Activated CD4-positive, alpha-beta T cell treated with anti-CD3 and anti-CD28 coated beads, Interleukin-2, Interleukin-6, amounts not matched to agents 100 ng/mL and 50 ng/mL, durations not matched to agents 16 hours and 8 hours (primary cell): ENCODE measurements around the gene FRMD6.

Source experiments
- DNase-seq: peaks from one replicate; pipeline ENCODE4 v3.0.0-alpha.2; 2020

FRMD6 gene

DNA sequence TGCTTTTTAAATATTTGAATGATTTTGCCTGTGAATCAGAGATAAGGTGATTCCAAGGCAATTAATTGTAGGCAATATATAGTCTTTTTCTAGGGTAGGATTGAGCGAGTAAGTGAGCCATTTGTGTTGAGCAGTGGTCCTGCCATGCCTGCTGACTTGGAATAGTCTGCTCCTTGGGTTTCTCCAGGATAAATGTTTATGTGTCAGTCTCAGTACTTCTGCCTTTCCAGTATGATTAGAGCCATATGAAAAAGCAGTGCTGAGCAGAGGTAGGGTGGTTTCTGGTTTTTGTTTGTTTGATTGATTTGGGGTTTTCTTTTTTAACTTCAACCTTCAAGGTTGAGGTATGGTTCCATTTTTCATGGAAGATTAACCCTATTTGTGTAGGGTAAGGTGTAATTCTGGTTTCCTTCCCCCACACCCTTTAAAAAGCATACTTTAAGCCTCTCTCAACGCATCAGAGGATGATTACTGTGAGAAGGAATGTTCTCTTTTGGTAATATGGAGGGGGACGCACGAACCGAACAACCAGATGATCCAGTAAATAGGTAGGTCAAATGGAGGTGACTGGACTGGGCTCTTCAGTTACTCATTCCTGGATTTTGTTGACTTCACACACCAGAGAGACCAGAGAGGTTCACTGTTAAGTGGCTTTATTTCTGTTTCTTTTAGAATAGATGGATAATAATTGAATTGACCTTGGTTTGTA lies 22.7 kb downstream of the FRMD6 start:
- DNase-seq, result no peak

DNA sequence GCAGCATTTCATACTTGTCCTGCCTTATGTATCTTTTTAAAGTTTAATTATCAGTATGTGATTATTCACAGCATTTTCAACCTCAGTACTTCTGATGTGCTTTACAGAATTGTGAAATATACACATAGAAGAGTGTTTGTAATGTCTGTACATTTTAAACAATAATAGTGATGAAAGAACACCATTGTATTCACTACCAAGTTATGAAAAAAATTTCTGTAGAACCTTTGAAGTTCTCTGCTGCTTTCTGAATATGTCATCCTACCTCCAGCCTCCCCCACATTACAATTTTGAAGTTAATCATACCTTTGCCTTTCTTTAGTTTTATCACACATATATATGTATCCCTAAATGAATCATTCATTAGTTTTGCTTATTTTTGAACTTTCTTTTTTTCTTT lies 24.8 kb downstream of the FRMD6 start:
- DNase-seq, result peak; percentile 39

DNA sequence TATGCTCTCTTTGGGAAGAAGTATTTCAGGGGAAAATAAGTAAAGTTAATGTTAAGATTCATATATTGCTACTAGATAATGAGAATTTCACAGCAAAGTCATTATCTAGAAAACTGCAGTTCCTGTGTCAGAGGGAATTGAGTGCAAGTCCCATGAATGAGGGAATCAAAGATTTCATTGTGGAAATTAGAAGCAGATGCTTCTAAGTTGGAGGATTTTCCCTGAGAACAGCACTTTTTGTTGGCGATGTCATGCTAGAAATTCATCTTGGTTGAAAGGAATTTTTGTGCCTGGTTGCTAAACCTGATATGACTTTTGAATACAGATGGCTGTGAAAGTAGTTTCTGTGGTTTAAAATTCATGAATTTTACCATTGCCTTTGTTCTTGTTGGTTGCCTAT lies 25.6 kb downstream of the FRMD6 start:
- no peak for DNase-seq

DNA sequence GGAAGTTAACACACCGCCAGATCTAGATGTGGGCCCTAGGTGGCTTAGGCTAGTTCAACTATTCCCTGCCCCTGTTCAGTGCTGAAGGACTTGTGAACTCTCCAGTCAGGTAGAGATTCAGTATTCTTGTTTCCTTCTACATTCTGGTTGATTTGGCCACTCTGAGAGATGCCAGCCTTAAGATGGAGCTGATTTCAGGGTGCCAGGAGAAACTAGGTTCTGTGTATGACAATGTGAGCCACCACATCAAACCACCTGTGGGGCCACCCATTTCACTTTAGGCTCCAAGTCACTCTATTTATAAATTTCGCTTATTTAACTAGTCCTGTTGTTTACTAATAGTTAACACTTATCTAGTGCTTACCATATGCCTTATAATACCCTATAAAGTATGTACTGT lies 26.0 kb downstream of the FRMD6 start:
- peak; percentile 17 for DNase-seq

DNA sequence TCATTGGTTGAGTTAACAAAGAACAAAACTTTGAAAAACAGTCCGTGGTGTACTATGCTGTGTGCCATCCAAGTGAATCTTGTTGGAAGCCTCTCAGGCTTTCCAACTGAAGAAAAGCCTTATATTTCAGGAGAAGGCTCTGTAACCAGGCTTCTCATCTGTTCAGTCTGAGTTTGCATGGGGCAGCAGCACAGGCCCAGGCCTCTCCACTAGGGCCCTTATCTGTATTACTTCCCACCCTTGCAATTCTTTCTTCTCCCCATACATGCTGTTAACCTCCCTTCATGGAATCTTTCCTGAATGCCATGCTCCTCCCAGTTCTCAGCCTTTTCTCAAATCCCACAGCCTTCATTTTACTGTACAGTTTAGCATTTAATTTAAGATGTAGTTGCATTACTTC lies 28.3 kb downstream of the FRMD6 start:
- DNase-seq, result no peak

DNA sequence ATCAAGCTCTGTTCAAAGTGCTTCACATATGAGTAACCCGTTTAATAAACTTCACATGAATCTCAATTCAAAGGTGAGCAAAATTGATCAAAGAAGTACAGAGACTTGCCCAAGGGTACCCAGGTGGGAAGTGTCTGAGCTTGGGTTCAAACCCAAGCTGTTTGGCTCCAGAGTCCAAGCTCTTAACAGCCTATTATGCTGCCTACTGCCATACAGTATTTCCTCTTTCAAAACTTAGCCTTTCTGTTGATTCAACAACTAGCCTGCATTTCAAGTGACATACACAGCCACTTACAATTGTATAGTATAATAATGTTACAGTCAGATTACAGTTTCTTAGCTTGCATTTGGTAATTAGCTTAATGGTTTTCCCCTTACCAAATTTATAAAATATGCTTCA lies 29.7 kb downstream of the FRMD6 start:
- DNase-seq, result no peak

DNA sequence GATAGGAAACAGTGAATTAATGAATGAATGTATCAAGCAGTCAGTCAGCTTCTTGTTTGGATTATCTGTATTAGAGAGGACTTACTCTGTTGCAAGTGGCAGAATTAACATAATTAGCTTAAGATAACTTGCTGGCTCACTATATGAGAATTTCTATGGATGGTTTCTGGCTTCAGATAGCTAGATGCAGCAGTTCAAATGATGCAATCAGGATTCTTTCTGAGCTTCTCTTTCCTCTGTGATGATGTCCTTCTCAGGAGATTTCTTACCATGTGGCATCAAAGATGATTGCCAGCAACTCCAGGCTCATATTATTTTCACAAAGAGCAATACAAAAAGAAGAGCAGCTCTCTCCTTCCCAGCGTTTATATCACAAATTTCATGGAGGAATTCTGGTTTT lies 30.7 kb downstream of the FRMD6 start:
- DNase-seq, result no peak

DNA sequence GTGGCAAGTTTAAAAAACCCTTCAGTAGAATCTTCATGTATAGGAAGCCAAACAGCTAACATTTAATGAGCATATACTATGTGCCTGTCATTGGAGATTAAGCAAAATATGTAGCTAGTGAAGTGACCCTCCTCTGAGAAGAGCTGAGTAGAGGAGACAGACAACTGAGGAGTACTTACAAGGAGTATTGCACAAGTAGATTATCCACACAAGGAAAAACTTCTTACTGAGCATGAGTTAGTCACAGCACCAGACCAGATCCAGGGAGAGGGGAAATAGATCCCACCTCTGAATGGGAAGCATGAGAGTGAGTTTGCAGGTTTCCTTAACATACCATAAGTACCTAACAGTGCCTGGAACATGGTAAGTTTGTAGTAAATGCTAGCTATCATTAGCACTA lies 33.0 kb downstream of the FRMD6 start:
- no peak for DNase-seq

DNA sequence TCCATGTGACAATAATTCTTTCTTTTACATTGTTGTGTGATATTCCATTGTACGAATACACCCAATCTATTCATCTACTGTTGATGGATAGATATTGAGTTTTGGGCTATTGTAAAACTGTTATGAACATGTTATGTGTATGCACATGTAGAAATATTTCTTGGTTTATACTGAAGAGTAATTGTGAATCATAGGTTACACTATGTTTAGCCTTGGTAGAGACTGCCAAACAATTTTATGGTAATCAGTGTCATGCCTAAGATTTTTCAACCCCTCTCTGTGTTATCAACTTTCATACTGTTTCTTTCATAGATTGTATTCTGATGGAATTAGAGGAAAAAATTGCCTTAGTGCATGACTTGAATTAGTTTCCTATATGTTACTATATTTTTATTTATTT lies 39.5 kb downstream of the FRMD6 start:
- no peak for DNase-seq

DNA sequence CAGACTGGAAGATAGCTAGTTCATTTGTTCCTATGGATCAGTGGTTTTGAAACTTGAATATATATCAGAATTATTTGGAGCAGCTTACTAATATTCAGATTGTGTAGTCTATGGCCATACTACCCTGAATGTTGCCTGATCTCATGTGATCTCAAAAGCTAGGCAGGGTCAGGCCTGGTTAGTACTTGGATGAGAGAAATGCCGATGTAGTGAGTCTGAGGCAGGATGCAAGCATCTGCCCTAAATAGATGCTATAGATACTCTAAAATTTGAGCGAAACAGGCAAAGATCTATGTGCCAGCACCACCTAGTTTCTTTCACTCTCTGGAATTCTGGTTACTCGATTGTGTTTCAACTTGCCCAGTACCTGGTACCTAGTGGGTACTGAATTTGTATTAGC lies 40.9 kb downstream of the FRMD6 start:
- DNase-seq, result no peak

DNA sequence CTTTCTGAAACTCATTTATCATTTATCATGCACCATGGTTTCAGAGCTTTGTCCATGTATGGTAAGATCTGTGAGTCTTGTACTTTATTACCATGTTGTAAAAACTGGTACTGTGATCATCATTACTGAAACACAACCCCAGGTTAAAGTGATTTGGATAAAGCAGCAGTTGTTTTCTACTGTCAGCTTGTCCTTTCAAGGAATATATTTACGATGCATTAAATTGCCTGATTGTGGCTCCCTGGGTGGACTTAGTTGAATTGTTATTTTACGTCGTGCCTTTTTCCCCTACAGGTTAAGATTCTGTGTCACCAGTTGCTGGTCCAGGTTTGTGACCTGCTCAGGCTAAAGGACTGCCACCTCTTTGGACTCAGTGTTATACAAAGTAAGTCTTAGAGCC lies 46.1 kb downstream of the FRMD6 start:
- no peak for DNase-seq

DNA sequence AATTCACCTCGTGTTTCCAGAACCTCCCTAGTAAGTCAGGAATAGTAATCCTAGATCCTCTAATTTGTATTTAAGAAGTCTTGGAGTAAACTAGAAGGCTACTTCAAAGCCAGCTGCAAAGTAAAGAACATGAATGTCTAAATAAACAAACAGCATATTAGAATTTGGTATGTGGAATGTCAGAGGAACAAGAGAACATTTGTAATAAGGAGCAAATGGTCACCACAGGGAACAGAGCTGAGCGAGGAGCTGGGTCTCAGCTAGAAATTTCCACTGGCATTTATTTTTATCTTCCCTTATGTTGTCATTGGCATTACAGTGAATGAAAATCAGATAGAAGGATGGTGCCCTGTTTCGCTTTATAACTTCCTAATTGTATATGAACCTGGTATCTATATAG lies 50.2 kb downstream of the FRMD6 start:
- DNase-seq, result no peak

DNA sequence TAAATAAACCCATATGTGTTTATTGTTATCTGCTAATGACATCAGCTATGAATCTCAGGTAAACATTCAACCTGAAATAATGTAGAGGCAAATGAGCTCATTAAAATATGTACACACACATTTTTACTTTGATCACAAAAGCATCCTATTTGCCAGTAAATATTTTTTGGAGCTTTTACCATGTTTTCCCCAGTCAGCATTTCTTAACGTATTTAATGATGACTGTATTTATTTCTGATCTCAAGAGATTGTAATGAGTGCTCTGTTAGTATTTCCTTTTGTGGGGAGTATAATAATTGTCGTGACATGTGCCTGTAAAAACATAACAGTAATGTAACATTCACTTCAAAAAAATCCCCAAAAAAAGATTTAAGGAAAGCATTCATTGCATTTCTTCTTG lies 52.1 kb downstream of the FRMD6 start:
- no peak for DNase-seq

DNA sequence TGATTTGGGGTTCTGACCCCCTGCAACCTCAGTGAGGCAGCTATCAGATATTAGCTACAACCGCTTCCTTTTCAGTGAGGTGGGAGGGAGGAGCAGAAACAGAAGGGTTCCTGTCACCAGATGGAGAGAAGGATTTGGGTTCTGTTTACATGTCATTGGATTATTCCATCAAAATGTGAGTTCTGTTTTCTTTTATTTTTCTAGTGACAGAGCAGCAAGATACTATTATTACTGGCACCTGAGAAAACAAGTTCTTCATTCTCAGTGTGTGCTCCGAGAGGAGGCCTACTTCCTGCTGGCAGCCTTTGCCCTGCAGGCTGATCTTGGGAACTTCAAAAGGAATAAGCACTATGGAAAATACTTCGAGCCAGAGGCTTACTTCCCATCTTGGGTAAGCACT lies 52.8 kb downstream of the FRMD6 start:
- DNase-seq, result no peak

DNA sequence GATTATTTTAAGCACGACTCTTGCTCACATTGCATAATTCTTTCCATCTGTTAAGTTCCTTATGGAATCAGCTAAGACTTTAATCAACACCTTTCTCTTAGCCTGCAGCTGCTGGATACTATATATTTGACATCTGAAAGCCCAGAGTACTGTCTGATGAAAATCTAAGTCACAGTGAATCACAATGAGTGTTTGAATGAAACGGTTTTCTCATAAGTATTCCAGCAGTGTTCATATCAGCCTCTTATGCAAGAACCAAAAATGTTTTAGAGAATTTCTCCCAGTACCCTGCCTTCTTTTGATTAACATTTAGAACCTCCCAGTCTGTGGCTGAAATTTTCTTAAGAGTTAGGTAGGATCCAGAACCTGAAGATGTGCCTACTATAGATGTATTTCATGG lies 55.6 kb downstream of the FRMD6 start:
- DNase-seq, result no peak

DNA sequence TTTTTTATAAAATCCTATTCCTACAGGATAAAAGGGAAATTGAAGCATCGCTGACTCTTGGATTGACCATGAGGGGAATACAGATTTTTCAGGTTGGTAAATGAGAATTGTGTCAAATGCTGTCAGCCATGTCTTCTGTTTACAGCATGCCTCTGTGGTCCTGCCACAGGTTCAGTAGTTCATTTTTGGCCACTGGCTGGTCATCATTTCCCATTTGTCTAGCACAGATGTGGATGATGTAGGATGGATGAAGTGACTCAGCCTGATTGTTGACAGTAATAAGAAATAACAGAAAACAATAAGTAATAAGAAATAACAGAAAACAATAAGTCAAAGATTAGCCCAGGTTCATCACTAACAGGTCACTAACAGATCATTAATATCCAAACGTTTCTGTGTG lies 59.8 kb downstream of the FRMD6 start:
- DNase-seq, result no peak

DNA sequence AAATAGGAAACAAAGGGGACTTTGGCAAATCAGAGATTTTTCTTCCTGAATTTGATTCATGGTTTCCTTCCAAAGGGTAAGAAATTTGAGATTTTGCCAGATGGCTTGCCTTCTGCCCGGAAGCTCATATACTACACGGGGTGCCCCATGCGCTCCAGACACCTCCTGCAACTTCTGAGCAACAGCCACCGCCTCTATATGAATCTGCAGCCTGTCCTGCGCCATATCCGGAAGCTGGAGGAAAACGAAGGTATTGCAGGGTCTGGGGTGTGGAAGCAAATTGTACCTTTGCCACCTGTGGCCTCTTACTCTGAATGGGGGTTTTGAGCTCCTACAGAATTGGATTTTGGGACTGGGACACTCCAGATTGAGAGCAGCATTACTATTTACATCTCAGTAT lies 63.5 kb downstream of the FRMD6 start:
- DNase-seq, result no peak

DNA sequence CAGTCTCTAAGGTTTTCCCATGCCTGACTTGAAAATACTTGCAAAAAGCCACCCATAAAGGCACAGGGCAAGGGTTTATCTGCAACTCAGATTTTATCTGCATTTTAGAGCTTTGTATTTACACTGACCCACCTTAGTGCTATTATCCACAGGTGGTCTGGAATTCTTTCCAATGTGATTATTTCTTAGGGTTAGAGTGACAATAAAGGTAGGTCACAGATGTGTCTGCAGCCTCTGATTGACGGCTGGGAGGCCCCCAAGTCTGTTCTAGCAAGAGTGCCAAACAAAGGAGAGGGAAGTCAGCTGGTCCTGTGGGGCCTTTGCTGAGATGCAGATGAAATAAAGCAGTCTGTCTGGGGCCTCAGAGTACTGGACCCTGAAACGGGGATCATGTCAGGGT lies 64.0 kb downstream of the FRMD6 start:
- no peak for DNase-seq

DNA sequence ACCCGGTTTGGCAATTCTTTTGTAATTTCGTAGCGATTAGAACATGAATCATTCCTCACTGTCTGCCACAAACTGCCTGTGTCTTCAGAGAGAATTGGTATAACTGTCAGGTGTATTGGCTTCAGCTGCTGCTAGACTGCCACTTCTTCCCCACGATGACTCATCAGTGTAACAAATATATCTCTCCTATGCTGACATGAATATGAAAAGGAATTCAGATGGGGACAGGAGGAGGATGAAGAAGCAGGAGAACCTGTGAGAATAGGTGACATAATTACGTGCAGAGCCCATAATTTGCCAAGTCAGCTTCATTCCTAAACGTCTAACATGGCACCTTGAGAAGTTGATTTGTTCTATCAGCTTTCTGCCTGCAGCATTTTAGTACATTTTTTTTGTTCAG lies 64.9 kb downstream of the FRMD6 start:
- DNase-seq, result peak; percentile 6

DNA sequence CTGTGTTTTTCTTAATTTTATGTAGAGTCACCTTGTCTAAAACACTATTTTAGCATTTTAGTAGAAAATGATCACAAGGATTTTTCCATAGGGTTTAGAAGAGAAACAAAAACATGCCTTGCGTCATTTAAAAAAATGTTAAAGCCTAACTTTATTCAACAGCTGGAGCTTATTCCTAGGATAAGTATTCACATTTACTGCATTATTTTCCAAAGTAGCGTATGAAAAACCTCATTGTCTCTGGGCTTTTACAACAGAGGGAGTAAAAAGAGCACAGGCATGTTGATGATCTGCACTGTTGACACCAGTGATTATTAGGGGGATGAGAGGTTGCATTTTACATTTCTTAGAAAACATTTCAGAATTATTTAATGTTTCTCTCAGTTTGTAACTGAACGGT lies 66.1 kb downstream of the FRMD6 start:
- DNase-seq, result no peak

DNA sequence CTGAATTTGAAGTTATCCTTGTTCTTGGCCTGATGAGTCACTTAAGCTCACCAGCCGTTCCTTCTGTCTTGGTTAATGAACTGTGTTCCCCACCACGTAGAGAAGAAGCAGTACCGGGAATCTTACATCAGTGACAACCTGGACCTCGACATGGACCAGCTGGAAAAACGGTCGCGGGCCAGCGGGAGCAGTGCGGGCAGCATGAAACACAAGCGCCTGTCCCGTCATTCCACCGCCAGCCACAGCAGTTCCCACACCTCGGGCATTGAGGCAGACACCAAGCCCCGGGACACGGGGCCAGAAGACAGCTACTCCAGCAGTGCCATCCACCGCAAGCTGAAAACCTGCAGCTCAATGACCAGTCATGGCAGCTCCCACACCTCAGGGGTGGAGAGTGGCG lies 68.2 kb downstream of the FRMD6 start:
- no peak for DNase-seq

DNA sequence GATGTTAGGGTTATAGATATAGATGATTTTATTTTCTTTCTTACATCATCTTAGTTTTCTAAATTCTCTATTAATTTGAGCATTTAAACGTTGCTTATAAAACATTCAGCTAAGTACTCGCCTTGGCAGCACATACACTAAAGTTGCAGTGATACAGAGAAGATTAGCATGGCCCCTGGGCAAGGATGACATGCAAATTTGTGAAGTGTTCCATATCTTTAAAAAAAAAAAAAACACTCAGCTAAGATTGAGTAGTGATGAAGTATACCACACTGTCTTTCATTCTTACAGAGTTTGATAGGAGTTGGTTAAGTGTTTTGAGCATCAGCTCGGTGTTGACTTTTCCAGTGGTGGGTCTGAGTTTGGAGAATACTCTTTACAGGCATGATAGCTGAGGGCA lies 72.3 kb downstream of the FRMD6 start:
- DNase-seq, result no peak

DNA sequence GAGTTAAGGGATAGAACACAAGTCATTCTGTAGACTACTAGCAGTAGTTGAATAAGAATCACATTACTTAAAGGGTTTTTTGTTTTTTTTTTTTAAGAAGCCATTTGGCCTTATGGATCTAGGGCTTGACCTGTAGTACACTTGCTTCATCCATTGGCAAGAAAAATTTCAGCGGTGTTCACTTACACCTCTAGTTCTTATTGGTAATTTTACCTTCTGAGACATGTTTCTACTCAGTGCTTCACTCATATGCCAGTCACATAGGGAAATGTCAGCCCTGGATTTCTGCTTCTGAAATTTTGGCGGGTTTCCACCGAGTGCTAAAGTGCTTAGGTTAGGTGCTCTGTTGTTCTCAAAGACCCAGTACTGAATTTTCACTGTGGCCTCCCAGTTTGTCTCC lies 72.9 kb downstream of the FRMD6 start:
- DNase-seq, result no peak

DNA sequence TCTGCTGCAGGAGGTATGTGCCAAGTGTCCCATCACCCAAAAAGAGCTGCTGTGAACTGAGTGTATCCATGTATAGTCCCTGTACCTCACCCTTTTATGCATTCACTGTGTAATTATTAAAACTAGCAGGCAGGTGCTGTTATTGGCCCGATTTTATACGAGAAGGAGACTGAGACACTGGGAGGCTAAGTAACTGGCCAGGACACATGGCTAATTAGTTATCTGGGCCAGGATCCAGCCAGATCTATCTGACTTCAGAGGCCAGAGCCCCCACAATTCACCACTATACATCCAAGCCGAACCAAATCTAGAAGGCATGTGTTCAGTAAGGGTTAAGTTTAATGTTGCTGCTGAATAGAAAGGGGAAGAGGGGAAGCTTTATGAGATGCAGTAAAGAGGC lies 73.4 kb downstream of the FRMD6 start:
- no peak for DNase-seq

DNA sequence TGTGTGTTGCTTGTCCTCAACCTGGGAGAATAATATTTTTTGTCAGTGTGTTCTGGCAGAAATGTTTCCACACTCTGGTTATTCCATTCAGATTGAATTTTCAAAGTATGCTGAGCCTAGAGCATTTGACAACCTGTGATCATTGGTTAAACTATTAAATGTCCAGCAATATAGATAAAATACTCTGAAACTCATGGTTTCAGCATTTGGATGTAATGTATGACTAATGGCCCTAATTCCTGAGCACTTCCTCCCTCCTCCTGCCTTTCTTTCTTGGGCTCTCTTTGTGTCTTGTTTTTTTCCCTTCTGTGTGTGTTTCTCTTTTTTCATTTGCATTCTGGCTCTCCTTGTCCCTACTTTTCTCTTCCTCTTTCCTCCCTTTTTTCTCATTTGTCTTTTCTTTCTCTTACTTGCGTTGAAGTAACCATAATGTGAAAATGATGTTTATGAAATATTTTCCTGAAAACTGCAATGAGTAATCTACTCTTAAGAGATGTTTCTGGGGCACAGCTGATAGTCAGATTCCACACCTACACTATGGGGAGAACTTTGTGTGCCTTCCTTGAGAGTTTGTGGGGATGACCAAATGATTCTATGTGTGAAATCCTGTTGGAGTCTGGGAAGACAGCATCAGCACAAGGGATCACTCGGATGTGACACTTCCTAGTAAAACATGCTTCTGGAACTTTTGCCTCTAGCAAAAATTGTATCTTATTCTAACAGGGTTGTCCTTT lies 74.6 kb downstream of the FRMD6 start:
- no peak for DNase-seq
